A673 (cell line): ENCODE measurements around the gene SERGEF.

Source experiments
- CTCF ChIP-seq: fragments of 300-800, 200-600 bp; sonication (generic); conservative IDR thresholded peaks from 2 replicates; pipeline ENCODE4 v1.5.1; 2017; ENCODE audit warnings: low read depth, mild to moderate bottlenecking, antibody characterized with exemption, low read length, moderate library complexity, mixed read lengths
- EZH2 ChIP-seq: fragments of 200-600 bp; sonication (generic); IDR thresholded peaks from 2 replicates; pipeline ENCODE4 v1.6.1; 2017; ENCODE audit warnings: borderline replicate concordance, low read depth, mild to moderate bottlenecking, mixed read lengths, antibody characterized with exemption, low read length; ENCODE audit not compliant: poor library complexity, severe bottlenecking

GRCh38 chr11:18022419-18022818, 9.6 kb upstream of the SERGEF start:
- no peak for TF ChIP-seq CTCF
- TF ChIP-seq EZH2, result no peak
